DMS53 treated with DMSO at 0.1 percent for 48 hours (cell line): ENCODE measurements around the gene EFNB2.
A peak's percentile ranks its signal among the peaks of the same experiment; 100 is the strongest.

ENCODE experiments used
- DNase-seq: peaks from one replicate; lab custom pipeline; 2025; ENCODE audit not compliant: unreplicated experiment; lab: John Stamatoyannopoulos, UW

Gene EFNB2

GRCh38 chr13:106535552-106536243, at the start of gene EFNB2:
EFNB2 (minus strand) TSS chr13:106535662; CDS start chr13:106534964, 698 bp downstream.
- peak; percentile 41 for DNase-seq

DNA sequence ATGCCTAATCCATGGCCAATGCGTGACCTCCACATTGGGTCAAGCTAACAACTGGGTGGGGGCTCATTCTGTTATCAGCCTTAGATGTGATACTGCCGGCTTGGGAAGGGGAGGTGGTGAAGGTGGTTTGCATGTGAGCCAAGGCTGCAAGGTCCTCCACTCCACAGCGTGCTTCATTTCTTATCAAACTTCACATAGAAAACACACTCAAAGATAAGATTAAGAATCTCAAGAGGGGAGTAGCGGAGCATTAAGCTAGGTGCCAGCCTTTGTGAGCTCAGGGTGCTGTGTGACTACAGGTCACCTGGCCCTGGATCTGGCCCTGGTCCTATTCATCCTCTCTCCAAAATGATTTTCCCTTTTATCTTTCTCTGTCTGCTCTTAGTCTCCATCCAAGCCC, 45.8 kb upstream of the EFNB2 start:
- no peak for DNase-seq

GRCh38 chr13:106575896-106576295, 40.4 kb upstream of the EFNB2 start:
- no peak for DNase-seq

DNA sequence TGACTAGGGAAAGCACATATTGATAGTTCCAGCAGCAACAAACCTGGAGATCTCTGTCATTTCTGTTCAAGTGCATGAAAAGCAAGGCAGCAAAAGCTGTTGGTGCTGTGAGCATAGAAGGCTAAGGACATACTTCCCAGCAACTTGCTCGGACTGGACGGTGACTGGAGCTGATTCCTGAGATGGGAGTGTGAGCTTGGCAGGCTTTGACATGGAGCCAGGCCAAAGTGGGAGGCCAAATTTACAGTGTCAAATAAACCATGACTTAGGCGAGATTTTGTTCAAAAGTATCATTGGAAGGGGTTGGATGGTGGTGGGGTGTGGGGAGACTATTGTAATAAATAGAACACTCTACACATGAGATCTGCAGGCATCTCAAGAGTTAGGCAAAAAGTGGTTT, 38.4 kb upstream of the EFNB2 start:
- DNase-seq: no peak

DNA sequence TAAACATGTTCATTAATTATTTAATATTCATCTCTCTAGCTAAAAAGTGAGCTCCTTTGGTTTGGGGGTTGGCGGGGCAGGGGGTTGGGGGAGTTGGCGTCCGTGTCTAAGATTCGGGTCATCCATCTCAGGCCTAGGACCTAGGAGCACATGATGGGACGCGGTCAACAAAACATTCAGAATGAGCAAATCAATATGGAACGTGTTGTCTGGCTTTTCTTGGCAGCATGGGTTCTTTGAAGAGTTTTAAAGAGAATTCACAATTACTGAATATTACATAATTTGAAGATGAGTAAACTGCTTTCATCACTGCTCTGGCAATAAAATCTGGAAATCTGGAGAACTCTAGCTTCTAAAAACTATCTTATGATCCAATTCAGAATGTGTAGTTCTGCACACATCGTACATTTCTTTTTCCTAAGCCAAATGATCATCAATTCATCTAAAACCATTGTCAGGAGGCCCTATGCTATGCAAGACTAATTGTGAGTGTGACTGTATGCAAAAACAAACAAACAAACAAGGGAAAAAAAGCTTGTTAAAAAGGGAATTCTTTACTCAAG, 37.9 kb upstream of the EFNB2 start:
- no peak for DNase-seq

DNA sequence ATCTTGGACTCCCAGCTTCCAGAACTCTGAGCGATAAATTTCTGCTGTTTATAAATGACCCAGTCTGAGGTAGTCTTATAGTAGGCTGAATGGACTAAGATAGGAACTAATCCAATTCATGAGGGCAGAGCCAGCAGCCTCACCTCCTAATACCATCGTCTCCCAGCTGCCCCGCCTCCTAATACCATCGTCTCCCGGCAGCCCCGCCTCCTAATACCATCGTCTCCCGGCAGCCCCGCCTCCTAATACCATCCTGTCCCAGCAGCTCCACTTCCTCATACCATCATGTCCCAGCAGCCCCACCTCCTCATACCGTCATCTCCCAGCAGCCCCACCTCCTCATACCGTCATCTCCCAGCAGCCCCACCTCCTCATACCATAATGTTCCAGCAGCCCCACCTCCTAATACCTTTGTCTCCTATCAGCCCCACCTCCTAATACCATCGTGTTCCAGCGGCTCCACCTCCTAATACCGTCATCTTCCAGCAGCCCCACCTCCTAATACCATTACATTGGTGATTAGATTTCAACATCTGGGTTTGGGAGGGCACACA, 34.9 kb upstream of the EFNB2 start:
- DNase-seq: no peak

DNA sequence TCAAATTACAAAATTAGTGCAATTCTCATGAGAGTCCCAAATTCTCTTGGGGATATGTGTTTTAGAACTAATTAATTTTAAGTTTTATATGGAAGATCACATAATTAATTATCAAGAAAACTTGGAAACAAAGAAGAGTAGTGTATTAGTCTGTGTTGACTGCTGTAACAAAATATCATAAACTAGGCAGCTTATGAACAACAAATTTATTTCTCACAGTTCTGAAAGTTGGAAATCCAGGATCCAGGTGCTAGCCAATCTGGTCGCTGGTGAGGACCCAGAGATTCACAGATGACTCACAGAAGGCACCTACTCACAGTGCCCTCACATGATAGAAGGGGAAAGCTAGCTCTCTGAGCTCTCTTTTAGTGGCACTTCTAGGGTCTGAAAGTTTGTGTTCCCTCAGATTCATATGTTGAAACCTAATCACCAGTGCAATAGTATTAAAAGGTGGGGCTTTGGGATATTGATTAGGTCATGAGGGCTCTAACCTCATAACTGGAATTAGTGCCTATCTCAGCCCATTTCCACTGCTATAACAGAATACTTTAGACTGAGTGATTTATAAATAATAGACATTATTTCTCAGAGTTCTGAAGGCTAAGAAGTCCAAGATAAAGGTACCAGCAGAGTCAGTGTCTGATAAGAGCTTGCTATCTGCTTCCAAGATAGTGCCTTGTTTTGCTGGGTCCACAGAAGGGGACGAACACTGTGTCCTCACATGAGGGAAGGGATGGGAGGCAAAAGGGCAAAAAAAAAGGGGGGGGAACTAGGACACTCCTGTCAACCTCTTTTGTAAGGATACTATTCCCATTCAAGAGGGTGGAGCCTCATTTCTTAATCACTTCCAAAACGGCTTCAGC, 34.0 kb upstream of the EFNB2 start:
- no peak for DNase-seq

- DNase-seq: no peak
These were observed 33.0 kb upstream of the EFNB2 start for GRCh38 chr13:106568299-106569003.

- DNase-seq: peak; percentile 37
These were observed 32.2 kb upstream of the EFNB2 start, which contains the start of gene ARGLU1 for GRCh38 chr13:106567474-106568298. ARGLU1 (minus strand) TSS chr13:106568137; CDS start chr13:106567919, 218 bp downstream.

DNA sequence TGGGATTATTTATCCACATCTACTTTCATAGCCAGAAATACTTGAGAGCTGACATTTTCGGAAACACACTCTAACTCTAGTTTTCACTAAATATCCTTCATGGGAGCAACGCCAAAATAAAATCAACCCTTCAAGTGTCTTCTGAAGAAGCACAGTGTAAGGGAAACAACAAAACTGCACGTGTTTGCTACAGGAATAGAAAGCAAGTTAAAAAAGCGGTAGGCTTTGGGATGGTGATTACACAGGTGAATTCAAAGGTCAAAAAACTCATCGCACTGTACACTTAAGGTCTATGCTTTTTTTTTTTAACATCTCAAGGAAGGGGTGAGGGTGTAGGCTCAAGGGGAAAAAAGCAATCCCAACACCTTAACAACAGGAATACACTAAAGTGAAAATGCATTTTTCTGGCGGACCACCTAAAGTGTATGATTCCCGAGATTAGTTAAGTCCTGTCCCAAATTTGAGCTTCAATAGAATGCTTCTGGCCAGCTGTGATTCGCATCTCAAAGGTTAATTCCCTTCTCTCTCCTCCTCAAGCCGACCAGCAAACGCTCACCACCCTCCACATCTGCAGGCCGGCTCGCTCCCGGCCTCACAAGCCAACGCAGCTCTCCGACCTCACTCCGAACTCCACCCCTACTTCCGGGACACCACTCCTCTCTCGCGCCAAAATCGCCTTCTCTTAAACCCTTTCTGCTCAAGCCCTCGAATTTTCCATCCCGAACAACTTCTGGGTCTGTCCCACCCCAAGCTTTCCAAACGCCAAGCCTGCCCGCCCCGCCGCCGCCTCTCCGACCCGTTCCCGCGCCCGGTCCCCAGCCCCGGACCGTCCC, 31.4 kb upstream of the EFNB2 start:
- no peak for DNase-seq

DNA sequence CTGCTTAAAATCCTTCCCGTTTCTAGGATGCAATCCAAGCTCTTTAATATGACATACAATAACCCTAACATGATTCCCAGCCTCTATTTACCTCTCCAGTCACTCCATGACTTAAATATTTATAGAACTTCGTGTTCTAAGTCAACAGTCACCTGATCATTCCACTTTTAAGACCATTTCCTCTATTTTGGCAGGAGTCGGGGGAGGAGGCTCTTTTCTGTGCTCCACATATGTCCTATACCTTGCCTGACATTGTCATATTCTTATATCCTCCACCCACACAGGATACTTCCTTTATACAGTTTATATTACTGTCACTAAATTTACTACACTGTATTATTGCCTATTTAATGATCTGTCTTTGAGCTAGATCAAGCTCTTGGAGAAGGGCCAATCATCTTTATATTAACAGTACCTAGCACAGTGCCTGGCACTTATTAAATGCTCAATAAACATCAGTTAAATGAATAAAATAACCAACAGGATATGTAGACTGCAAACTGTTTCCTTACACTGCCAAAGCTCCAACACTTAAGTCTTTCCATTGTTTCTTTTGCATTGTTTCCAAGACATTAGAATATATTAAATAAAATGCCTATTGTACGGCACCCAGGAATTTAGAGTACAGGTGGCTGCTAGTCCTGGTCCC, 29.8 kb upstream of the EFNB2 start:
- DNase-seq: no peak

DNA sequence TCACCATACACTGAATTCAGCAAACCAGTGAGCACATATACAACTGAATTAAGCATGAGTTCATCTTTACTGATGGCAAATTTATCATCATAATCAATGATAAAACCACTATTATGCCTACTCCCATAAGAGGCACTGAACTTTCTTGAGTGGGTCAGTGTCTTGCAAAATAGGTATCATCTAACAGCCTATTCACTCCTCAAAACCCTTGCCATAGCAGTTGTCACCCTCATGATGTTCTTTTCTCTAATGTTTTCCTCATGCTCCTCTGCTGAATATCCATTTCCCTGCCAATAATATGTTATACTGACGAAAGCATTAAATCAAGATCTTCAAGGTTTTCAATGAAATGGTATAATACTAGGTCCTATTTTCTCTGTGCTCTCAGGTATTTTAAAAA, 26.8 kb upstream of the EFNB2 start:
- DNase-seq: no peak

DNA sequence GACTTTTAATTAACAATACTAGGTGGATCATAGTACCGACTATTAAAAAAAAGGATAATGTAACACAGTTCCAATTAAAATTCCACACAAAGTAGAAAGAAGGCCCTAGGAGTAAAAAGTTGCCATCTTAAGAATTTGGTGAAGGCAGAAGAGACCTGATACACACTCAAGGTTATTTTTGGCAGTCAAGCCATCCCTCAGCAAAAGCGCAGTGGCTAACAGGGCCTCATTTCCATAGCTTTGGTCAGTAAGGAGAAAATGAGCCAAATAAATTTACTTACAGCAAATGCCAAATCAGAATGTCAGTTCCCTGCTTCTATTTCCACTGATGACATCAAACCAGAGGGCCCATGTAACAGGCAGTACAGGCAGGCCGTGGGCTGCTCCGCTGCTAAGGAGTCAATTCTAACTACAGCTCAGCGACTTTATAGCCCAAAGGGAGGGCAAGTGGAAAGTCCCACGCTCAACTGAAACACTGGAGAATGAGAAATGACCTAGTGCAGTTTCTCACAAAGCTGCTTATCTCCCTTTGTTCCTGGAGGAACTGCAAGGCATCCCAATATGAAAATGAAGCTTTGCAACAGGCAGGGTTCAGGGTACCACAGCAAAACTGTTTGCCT, 26.2 kb upstream of the EFNB2 start:
- no peak for DNase-seq

DNA sequence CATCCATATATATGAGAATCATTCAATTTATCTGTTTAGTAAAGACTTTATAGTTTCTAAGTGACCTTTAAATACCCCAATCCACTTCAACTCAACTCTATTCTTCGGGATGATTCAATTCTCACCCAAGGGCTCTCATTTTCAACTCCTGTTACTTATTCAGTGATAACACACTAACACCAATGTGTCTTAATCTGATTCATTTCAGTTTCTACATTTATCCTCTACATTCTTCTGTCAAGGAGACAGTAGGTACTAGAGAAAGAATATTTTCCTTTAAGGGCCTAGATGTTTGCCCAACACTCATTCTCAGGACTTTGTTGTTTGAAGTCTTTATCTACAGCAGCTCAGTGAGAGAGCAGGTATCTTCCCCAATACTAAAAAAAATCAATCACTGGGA, 25.4 kb upstream of the EFNB2 start:
- DNase-seq: no peak

DNA sequence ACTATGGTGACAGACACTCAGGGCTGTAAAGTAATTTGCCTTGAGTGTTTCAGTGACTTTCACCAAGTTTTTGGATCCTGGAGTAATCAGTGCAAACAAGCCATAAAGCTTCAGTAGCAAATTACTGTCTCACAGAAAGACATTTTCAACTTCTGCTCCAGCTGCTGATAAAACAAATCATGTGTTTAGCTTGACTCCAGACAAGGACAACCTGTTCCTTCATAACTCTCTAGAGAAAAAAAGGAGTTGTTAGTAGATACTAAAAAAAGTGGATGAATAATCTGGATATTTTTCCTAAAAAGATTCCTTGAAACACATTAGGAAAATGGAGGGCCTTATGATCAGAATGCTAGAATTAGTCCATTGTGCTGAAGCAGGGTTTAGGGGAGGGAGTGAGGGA, 23.1 kb upstream of the EFNB2 start:
- no peak for DNase-seq

- no peak for DNase-seq
These were observed 20.3 kb upstream of the EFNB2 start for GRCh38 chr13:106555631-106556328.

- no peak for DNase-seq
These were observed 16.3 kb upstream of the EFNB2 start for GRCh38 chr13:106551751-106552150.

GRCh38 chr13:106551350-106551749, 15.9 kb upstream of the EFNB2 start:
- DNase-seq: no peak
